T-helper 22 cell (primary cell): Measurements from ENCODE around the gene OR11L1.

Experiments used
- DNase-seq: peaks from one replicate; pipeline ENCODE4 v3.0.0-alpha.2; 2020; ENCODE audit warnings: low read depth

Gene OR11L1

GRCh38 chr1:247841796-247842195 is at the start of gene OR11L1:
OR11L1 (minus strand) TSS chr1:247841896; CDS start chr1:247841896, 0 bp downstream.
- no peak for DNase-seq

- no peak for DNase-seq
Measured at GRCh38 chr1:247884797-247885413, 43.2 kb upstream of the OR11L1 start.

DNA sequence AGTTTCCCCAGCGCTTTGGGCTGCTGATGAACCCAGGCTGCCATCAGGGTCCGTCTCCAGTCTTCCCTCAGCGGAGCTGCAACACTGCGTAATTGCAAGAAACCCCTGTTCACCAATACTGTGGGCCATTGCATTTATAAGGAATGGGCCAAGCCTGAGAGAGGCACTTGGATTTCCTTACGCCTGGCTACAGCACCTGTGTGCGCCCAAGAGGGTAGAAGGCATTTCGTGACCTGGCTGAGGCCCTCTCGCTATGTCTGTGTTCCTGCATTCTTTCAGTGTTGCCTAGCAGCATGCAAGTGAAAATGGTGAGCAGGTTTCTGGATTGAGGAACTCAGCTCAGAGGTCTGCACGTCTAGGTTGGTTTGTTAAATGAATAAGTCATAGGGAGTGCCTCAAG is 41.6 kb upstream of the OR11L1 start:
- no peak for DNase-seq

DNA sequence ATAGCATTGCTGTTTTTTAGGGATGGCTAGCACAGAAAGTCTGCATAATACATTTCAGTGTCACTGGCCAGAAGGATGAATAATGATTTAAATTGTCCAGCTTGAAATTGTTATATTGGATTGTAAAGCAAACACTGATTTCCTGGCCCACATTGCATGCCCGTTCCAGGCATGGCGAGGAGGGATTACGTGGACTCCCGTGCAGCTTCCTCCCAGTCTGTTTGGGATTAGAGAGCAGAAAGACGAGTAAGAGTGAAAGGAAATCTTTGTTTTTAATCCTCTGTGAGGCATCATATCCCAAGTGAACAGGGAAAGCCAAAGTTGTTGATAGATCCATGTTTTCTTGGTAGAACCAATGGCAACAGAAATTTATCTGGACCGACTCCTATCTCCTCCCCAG is 23.7 kb upstream of the OR11L1 start:
- DNase-seq, result no peak

GRCh38 chr1:247864644-247865043 is 22.9 kb upstream of the OR11L1 start:
- no peak for DNase-seq

DNA sequence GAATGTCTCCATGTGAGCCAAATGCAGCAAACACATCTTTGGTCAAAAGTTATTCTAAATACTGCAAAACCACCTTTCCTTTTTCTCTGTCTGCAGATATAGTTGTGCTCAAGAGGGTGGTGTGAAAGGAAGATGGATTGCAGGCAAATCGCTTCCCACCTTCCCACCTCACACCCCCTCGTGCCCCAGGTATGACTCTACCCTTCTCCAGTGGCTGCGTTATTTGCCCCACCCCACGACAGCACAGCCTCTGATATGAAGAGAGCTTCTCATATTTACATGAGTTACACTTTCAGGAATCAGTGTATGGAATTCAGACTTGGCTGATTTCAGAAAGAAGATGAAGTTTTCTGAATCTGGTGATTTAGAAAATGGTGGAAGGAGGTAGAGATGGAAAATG is 21.1 kb upstream of the OR11L1 start:
- no peak for DNase-seq

DNA sequence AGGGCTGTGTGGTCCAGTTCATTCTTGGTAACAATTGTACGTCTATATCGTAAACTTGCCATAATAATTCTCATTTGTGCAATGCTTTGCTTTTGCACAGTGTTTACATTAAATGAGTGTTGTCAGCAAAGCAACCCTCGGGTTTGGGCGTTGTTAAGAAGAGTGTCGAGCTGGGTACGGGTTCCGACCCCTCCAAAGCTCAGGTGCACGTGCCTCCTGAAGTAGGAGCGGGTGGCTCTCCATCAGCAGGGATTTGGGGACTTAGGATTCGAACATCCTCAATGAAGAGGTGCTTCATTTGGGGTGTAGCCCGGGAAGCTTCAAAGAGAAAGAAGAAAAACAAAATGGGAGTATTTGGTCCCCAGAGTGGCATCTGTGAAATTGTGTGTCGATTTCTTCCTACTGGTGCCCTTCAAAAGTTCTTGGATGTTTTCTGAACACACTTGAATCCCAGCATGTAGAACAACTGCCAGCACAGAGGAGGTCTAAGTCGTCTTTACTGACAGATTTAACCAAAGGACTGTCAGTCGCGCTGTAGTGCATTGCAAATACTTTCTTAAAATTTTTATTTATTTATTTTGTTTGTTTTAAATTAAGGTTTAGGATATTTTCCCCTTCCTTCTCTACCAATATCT is 16.4 kb upstream of the OR11L1 start:
- DNase-seq, result no peak

DNA sequence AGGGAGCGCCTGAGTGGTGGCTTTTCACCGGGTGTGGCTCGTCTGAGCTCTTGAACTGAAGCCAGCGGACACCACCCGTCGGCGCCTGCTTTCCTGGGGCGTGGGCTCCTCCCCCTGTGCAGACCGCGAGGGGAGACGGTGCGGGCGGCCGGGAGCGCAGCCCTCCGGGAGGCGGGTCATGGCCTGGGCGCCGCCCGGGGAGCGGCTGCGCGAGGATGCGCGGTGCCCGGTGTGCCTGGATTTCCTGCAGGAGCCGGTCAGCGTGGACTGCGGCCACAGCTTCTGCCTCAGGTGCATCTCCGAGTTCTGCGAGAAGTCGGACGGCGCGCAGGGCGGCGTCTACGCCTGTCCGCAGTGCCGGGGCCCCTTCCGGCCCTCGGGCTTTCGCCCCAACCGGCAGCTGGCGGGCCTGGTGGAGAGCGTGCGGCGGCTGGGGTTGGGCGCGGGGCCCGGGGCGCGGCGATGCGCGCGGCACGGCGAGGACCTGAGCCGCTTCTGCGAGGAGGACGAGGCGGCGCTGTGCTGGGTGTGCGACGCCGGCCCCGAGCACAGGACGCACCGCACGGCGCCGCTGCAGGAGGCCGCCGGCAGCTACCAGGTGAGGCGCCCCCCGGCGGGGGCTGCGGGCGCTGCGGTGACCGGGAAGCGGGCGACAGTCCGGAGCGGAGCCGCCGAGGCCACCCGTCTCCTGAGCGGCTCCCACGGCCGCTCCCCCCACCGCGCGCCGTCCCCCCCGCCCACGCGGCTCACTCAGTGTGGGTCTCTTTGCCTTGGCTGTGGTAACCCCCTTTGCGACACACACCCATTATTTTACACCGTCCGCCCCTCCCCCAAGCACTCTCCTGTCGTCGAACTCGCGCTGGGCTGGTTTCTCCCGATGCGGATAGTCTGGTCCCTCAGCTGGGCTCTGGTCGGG is 15.6 kb upstream of the OR11L1 start, which contains the start of gene TRIM58:
TRIM58 (plus strand) TSS at position 119 of the 916 bp plus-strand sequence; CDS start at position 179, 60 bp downstream.
- no peak for DNase-seq

DNA sequence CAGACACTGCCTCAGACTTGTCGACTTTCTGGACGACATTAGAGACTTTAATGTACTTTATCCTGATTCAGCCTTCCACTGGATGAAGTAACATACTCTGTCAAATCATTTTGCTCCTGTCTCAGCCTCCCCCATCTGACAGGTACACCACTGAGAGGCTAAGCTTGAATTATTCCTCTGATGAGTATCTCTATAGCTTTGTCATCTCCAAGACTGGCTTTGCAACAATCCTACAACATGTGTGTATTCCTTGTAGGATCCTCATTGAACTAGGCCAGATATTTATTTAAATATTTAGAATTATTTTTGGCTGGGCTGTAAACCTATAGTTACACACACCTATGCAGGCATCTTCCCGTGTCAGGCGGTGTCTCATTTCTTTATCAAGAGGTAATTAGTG is 14.2 kb upstream of the OR11L1 start:
- DNase-seq, result no peak

DNA sequence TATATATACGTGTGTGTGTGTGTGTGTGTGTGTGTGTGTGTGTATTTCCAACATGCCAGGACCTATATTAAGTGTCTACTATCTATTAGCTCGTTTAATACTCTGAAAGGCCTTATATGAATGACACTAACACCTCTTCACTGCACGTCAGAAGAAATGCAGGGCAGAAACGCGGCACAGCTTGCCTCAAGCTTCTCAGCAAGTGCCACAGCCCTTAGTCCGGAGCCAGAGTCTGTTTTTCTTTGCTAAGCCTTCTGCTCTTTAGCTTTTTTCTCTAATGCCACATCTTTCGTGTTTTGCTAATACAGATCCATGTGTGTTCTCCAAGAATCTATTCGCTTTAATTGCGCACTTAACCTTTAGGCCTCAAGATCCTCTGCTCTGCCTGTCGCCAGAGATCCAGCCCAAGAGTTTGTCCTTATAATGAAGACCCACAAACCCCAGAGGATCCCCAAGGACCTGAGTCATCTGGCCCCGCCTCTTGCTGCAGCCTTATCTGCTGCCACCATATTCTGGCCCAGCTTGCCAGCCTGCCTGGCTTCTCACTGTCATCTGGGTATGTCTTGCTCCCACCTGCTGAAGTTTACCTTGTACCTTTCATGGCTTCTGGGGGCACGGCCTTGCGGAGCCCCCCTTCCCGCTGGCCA is 13.3 kb upstream of the OR11L1 start:
- no peak for DNase-seq

GRCh38 chr1:247849616-247850015 is 7.9 kb upstream of the OR11L1 start:
- no peak for DNase-seq

DNA sequence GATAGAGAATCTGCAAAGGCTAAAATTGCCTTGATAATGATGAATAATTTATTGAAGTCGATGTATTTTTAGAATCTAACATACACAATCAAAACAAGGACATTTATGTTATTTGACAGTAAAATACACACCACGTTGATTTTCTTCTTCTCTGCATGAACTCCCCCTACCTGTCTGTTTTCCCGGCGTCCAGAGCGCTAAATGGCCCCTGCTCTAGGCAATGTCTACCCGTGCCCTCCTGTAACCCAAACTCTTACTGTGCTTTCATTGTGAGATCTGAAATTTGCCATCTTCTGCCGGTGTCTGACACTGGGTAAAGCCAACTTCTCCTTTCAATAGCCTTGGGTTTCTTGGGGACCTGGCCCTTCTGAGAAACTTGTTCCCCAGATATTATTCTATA is 6.7 kb upstream of the OR11L1 start:
- no peak for DNase-seq

GRCh38 chr1:247845693-247846017 is 4.0 kb upstream of the OR11L1 start:
- no peak for DNase-seq

DNA sequence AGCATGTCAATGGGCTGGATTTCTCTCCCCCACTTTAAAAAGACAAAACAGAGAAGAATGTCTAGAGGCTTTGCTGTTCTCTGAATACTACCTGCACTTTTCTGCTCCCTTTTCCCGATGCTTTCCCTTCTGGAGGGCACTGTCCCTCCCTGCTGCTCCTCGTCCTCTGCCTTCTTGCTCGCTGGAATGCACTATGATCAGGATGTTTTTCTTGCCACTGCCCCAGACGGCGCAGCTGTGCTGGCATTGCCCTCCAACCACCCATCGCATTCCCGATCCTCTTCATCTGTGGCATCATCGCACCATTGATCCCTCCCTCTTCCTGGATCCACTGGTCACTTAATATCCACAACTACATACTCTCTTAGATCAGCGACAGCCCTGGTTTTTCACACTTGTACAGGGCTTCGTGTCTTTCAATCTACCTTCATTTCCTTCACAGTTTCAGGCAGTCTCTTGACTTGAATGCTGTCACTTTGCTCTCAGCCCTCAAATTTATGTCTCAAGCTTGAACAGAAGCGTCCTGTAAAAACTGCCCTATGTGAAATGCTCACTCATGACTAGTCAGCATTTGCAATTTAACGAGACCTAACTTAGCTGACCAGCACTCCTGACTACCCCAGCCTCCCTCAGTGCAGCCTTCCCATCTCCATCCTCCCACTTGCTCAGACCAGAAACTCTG is 3.5 kb upstream of the OR11L1 start:
- no peak for DNase-seq

DNA sequence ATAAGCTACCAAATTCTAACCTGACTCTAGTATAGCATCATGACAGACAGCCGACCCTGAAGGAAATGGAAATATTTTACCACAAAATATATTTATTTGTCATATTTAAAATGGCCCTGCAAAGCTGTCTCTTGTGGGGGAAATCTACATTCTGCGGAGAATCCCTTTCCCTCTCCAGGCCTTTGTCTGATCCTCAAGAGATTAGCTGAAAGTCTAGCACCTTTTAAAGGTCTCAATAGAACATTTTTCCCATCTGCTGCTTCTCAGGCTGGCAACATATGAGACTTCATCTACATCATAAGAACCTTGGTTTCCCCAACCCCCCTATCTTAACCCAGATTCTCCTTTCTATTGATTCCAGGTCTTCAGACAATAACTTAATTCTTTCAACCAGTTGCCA is 1.7 kb upstream of the OR11L1 start:
- no peak for DNase-seq

GRCh38 chr1:247840818-247841217 is 878 bp downstream of the OR11L1 start:
- no peak for DNase-seq

- DNase-seq, result no peak
Measured at GRCh38 chr1:247833601-247834000, 8.1 kb downstream of the OR11L1 start.

- no peak for DNase-seq
Measured at GRCh38 chr1:247829656-247830055, 12.0 kb downstream of the OR11L1 start.

- DNase-seq, result no peak
Measured at GRCh38 chr1:247825362-247825761, 16.3 kb downstream of the OR11L1 start.

DNA sequence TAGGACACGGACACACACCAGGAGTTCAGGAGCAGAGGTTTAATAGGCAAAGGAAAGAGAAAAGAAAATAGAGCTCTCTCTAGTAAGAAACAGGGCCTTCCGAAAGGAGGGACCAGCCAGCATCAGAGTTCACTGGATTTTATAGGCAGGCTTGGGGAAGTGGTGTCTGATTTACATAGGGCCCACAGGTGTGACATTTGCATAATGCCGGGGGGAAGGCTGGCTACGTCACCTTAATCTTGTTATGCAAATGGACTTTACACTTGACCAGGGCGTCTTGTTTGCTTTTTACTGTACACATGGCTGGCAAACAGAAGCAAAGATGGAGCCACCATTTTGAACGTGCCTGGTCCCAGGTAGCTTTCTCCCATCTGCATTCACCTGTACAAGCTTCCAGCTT is 17.7 kb downstream of the OR11L1 start, which contains the start of gene OR14A16:
OR14A16 (minus strand) TSS at position 97 of the 400 bp plus-strand sequence. CDS start 8,390 bp downstream, outside the sequence.
- no peak for DNase-seq

DNA sequence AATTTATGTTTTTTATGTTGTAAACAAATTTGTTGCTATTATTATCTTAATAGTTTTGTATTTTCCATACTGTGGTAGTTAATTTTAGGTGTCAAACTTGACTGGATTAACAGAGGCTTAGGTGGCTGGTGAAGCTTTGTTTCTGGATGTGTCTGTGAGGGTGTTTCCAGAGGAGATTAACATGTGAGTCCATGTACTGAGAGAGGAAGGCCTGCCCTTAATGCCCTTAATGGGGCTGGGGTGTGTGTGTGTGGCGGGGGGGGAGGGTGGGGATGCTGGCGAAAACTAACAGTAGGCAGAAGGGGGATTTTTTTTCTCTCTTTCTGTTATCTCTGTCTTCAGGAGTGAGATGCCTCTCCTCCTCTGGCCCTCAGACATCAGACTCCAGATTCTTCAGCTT is 19.6 kb downstream of the OR11L1 start:
- DNase-seq, result no peak

- DNase-seq, result no peak
Measured at GRCh38 chr1:247812637-247813036, 29.1 kb downstream of the OR11L1 start.
